ENCODE data around the gene SLC6A17.

DNA sequence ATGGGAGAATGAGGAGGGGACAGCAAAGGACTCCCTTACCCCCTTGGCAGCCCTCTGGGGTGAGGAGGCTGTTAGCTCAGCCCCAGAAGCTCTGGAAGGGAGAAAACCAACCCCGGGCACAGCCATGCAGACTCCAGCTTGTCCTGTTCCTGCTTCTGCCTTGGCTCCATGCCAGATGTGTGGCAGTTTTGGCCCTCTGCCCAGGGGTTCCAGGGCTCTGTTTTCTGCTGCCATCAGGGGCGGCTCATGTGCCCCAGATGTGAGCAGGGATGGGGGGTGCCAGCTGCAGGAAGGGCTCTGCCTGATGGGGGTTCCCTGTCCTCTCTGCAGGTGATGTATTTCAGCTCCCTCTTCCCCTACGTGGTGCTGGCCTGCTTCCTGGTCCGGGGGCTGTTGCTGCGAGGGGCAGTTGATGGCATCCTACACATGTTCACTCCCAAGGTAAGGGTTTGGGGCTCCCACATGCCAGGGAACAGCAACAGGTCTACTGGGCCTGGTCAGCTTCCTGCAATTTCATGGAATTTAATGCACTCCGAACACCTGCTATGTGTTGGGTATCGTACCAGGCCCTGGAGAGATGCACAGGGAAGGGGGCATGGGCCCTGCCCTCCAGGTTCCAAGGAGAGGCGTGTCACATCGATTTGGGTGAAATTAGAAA, 26.1 kb downstream of the SLC6A17 start:
- TF ChIP-seq, protein P1, sequence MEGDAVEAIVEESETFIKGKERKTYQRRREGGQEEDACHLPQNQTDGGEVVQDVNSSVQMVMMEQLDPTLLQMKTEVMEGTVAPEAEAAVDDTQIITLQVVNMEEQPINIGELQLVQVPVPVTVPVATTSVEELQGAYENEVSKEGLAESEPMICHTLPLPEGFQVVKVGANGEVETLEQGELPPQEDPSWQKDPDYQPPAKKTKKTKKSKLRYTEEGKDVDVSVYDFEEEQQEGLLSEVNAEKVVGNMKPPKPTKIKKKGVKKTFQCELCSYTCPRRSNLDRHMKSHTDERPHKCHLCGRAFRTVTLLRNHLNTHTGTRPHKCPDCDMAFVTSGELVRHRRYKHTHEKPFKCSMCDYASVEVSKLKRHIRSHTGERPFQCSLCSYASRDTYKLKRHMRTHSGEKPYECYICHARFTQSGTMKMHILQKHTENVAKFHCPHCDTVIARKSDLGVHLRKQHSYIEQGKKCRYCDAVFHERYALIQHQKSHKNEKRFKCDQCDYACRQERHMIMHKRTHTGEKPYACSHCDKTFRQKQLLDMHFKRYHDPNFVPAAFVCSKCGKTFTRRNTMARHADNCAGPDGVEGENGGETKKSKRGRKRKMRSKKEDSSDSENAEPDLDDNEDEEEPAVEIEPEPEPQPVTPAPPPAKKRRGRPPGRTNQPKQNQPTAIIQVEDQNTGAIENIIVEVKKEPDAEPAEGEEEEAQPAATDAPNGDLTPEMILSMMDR (IDR thresholded peaks at IDR 0.05) = no peak
- TF ChIP-seq EP300 (IDR thresholded peaks at IDR 0.05) = no peak
- TF ChIP-seq POLR2A (IDR thresholded peaks at IDR 0.05) = no peak
- TF ChIP-seq POLR2AphosphoS5 (IDR thresholded peaks at IDR 0.05) = no peak
